ENCODE measurements around the gene LHX3.

LHX3 gene

DNA sequence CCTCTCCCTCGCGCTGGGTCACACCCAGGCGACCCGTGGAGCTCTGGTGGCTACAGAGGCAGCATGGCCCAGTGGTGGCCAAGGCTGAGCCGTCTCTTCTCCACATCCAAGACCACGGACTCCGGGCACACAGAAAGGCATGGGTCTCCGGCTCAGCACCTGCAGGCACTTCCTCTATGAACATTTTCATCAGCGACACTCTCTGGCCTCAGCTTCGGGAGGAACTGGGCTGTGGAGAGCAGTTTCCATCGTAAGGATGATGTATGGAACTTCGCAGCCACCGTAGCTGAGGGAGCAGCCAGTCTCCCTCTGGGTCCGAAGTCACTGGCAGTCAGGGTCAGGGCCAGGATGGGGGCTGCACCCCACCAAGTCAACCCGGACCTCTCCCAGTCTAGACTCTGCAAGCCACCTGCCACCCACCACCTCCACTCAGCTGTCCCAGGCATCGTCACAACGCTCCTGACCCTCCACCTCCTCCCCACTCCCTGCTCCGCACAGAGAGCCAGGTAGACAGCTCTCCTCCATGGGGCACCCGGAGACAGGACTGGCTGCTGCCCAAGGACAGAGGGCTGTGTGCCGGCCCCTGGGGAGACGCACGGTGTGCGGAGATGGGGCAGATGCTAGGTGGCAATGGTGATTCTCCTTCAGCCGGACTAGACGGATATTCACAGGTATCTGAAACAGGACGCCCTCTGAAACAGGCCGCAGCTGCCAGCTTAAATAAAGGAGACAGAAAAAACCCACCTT is 31.0 kb upstream of the LHX3 start:
- TF ChIP-seq, protein P1, sequence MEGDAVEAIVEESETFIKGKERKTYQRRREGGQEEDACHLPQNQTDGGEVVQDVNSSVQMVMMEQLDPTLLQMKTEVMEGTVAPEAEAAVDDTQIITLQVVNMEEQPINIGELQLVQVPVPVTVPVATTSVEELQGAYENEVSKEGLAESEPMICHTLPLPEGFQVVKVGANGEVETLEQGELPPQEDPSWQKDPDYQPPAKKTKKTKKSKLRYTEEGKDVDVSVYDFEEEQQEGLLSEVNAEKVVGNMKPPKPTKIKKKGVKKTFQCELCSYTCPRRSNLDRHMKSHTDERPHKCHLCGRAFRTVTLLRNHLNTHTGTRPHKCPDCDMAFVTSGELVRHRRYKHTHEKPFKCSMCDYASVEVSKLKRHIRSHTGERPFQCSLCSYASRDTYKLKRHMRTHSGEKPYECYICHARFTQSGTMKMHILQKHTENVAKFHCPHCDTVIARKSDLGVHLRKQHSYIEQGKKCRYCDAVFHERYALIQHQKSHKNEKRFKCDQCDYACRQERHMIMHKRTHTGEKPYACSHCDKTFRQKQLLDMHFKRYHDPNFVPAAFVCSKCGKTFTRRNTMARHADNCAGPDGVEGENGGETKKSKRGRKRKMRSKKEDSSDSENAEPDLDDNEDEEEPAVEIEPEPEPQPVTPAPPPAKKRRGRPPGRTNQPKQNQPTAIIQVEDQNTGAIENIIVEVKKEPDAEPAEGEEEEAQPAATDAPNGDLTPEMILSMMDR (IDR thresholded peaks at IDR 0.05; ENCODE audit: control insufficient read depth, insufficient read depth, low read depth, low read length, missing control alignments), result no peak
- no peak for DNase-seq (ENCODE audit: low read depth)
- H3K4me3 ChIP-seq (ENCODE audit: control insufficient read depth, low read depth, low read length), result no peak overlapping the region

DNA sequence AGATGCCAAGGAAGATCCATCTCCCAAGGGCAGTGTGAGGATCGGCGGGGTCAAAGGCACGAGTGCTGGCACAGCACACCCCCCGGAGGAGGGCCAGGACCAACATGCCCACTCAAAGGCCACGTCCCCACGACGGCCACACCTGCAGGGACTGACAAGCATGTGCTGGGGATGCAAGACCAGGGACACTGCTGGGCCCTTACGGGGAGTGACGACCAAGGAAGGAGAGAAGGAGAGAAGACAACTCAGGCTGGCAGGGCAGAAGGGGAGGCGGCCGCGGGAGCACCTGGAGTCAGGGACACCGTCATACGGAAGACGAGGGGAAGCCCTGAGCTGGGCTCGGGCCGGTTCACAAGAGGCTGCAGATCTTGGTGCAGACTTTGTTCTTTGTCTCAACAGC is 30.2 kb upstream of the LHX3 start:
- no peak for DNase-seq (ENCODE audit: low read depth)
- TF ChIP-seq, protein P1 (IDR thresholded peaks at IDR 0.05; ENCODE audit: control insufficient read depth, insufficient read depth, low read depth, low read length, missing control alignments), result no peak
- no peak overlapping the region for H3K4me3 ChIP-seq (ENCODE audit: control insufficient read depth, low read depth, low read length)

DNA sequence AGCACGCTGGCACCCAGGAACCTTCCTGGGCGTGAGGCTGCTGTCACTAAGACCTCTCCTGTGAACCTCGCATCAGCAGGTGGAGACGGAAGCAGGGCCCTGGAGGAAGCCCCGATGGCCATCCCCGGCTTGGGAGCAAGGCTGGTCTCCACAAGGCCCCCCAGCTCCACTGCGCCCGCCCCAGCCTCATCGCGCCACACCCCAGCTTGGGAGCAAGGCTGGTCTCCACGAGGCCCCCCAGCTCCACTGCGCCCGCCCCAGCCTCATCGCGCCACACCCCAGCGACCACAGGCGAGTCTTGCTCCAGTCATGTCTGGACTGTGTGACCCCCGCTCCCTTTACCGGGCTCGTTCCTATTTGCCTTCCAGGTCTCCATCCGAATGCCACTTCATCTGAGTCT is 29.7 kb upstream of the LHX3 start:
- DNase-seq (ENCODE audit: low read depth), result no peak
- TF ChIP-seq, protein P1 (IDR thresholded peaks at IDR 0.05; ENCODE audit: control insufficient read depth, insufficient read depth, low read depth, low read length, missing control alignments), result no peak
- no peak overlapping the region for H3K4me3 ChIP-seq (ENCODE audit: control insufficient read depth, low read depth, low read length)

DNA sequence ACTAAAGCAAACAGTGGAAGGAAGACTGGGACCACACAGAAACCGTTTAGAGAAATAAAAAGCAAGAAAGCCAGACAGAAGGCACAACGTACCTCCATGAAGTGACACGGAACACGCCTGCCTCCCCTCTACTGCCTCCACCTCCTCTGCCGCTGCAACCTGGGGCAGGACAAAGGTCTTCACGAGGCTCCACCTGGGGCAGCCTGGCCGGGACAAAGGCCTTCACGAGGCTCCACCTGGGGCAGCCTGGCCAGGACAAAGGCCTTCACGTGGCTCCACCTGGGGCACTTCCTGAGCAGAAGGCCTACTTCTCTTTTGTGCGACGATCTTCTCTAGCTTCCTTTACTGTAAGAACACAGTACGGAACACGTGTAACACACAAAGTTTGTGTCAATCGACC is 28.9 kb upstream of the LHX3 start:
- TF ChIP-seq, protein P1 (IDR thresholded peaks at IDR 0.05; ENCODE audit: control insufficient read depth, insufficient read depth, low read depth, low read length, missing control alignments), result no peak
- DNase-seq (ENCODE audit: low read depth), result no peak
- H3K4me3 ChIP-seq (ENCODE audit: control insufficient read depth, low read depth, low read length), result no peak overlapping the region

DNA sequence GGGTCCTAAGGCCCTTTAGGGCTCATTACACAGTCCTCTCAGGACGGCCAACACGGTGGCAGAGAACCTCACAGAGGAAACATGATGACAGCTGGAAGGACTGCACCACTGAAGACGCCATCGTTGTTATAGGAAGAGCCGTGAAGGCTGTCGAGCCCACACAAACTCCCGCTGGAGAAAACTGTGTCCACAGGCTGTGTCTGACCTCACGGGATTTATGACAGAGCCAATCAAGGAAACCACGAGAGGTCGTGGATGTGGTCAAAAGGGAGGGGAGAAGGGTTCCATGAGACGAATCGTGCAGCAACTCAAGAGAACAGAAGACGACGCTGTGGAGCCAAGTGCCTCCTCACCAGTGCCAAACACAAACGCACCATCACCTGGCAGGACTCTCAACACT is 28.5 kb upstream of the LHX3 start:
- DNase-seq (ENCODE audit: low read depth), result no peak
- no peak overlapping the region for H3K4me3 ChIP-seq (ENCODE audit: control insufficient read depth, low read depth, low read length)
- TF ChIP-seq, protein P1 (IDR thresholded peaks at IDR 0.05; ENCODE audit: control insufficient read depth, insufficient read depth, low read depth, low read length, missing control alignments), result no peak

DNA sequence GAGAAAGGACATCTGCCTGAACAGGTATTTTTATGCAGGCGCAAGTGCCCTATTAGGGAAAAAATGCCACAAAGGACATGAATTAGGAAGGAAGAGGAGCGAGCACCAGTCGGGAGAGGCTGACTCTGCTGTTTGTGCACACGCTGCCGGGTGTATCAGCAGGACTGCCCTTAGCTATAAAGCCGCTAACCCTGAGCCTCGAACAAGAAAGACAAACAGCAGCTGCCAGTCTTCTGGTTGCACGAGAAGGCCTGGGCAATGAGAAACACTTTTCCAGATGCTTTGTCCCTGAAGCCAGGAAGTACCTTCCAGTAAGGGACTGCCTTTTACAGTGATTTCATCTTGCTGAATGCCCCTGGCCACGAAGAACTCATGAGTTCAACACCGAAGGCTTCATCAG is 28.0 kb upstream of the LHX3 start:
- no peak for DNase-seq (ENCODE audit: low read depth)
- no peak overlapping the region for H3K4me3 ChIP-seq (ENCODE audit: control insufficient read depth, low read depth, low read length)
- TF ChIP-seq, protein P1 (IDR thresholded peaks at IDR 0.05; ENCODE audit: control insufficient read depth, insufficient read depth, low read depth, low read length, missing control alignments), result no peak

Measured in AG09309 (cell line).